Keratinocyte (primary cell): ENCODE data around the gene STK16.

Source experiments
- CTCF ChIP-seq, 3 experiments: IDR thresholded peaks in 1 of 3; conservative IDR thresholded peaks in 1 of 3; optimal IDR thresholded peaks in 1 of 3; 2 replicates in 2 of 3; 3 replicates in 1 of 3; pipeline versions ENCODE3 to v1.5.1; 2011; ENCODE audit warnings: low read length in 3 of 3, mild to moderate bottlenecking in 3 of 3, moderate library complexity in 2 of 3, control low read depth in 1 of 3, inconsistent platforms in 1 of 3; ENCODE audit not compliant: insufficient read depth in 2 of 3; ENCODE audit errors: extremely low read depth in 1 of 3
- EZH2 ChIP-seq: IDR thresholded peaks from one replicate; pipeline ENCODE4 v1.6.1; 2012; ENCODE audit warnings: inconsistent platforms, mild to moderate bottlenecking, low read length, moderate library complexity

- no peak for TF ChIP-seq EZH2
- TF ChIP-seq CTCF (optimal IDR thresholded peaks at IDR 0.05 in 1 of 3, IDR thresholded peaks at IDR 0.05 in 1 of 3, conservative IDR thresholded peaks at IDR 0.05 in 1 of 3; ENCODE audit: extremely low read depth in 1 of 3, insufficient read depth in 2 of 3, low read length in 3 of 3) = no peak
These were observed 41.3 kb downstream of the STK16 start for GRCh38 chr2:219286436-219287115.
